HG02852 (cell line): ENCODE measurements around the gene PRSS27.

Source experiments
- ATAC-seq: cut with Tn5 transposase; IDR thresholded peaks from one replicate; pipeline ENCODE4 v1.9.1; 2021; ENCODE audit warnings: mild to moderate bottlenecking, moderate library complexity; ENCODE audit not compliant: unreplicated experiment

The PRSS27 gene

GRCh38 chr16:2752035-2752849 lies 32.2 kb upstream of the PRSS27 start, which contains the start of gene SRRM2:
SRRM2 (plus strand) TSS chr16:2752638; CDS start chr16:2756365, 3,727 bp downstream.
- peak; percentile 84 for ATAC-seq

- ATAC-seq = no peak
Measured at GRCh38 chr16:2751577-2752034, 31.6 kb upstream of the PRSS27 start.

GRCh38 chr16:2749936-2750335 lies 29.9 kb upstream of the PRSS27 start:
- ATAC-seq = no peak

- no peak for ATAC-seq
Measured at GRCh38 chr16:2749476-2749875, 29.5 kb upstream of the PRSS27 start.

GRCh38 chr16:2748757-2749455 lies 28.9 kb upstream of the PRSS27 start:
- ATAC-seq = no peak

GRCh38 chr16:2745961-2746360 lies 25.9 kb upstream of the PRSS27 start:
- ATAC-seq = no peak

- ATAC-seq = no peak
Measured at GRCh38 chr16:2745116-2745890, 25.3 kb upstream of the PRSS27 start.

GRCh38 chr16:2744711-2745110 lies 24.7 kb upstream of the PRSS27 start:
- ATAC-seq = no peak

GRCh38 chr16:2743007-2743810 lies 23.2 kb upstream of the PRSS27 start:
- no peak for ATAC-seq

- no peak for ATAC-seq
Measured at GRCh38 chr16:2742323-2743006, 22.4 kb upstream of the PRSS27 start.

GRCh38 chr16:2741168-2741567 lies 21.1 kb upstream of the PRSS27 start:
- no peak for ATAC-seq

GRCh38 chr16:2740476-2740875 lies 20.5 kb upstream of the PRSS27 start:
- ATAC-seq = no peak

GRCh38 chr16:2739625-2740430 lies 19.8 kb upstream of the PRSS27 start:
- ATAC-seq = no peak

GRCh38 chr16:2738615-2739014 lies 18.6 kb upstream of the PRSS27 start:
- no peak for ATAC-seq

- ATAC-seq = no peak
Measured at GRCh38 chr16:2737895-2738418, 17.9 kb upstream of the PRSS27 start.

- ATAC-seq = no peak
Measured at GRCh38 chr16:2737238-2737605, 17.2 kb upstream of the PRSS27 start.

GRCh38 chr16:2736476-2737237 lies 16.6 kb upstream of the PRSS27 start:
- no peak for ATAC-seq

GRCh38 chr16:2734844-2735515 lies 15.0 kb upstream of the PRSS27 start:
- no peak for ATAC-seq
